ENCODE results near the gene ZCCHC8.
A peak's percentile ranks its signal among the peaks of the same experiment; 100 is the strongest.
"Not testable (repeated sequence)": the region's sequence is repeated elsewhere in the genome, so short reads cannot be mapped to it uniquely, and the experiment has no call there.

The ZCCHC8 gene

DNA sequence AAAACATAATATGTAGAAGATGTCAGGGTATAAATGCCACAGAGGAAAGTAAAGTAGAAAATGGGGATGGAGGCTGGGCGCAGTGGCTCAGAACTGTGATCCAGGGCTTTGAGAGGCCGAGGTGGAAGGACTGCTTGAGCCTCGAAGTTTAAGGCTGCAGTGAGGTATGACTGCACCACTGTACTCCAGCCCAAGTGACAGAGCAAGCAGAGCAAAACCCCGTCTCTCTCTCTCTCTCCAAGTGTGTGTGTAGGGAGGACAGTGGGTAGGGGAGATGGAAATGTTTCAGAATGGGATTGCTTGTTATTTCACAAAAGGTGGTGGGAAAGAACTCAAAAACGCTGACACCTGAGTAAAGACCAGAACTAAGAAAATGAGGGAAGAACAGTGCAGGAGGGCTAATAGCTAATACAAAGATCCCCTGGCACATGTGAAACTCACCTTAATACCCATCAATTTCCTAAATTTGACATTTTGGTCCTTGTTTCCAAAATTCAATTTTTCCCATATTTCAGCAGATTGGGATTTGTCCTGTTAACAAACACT is 5.7 kb upstream of the ZCCHC8 start:
- Histone ChIP-seq H3K36me3 (ENCODE audit: control insufficient read depth in 1 of 2, insufficient read depth in 2 of 2, low read length in 2 of 2) (peaks cover 62 to 85% of the 10 kb centered on the region in 2 donors), H3K4me3 (ENCODE audit: low read depth in 1 of 2, low read length in 2 of 2) (no peak overlapping the region), H3K4me1 (ENCODE audit: control insufficient read depth in 1 of 2, insufficient read depth in 2 of 2, low read length in 2 of 2) (peaks cover 0 to under 1% of the 10 kb centered on the region in 2 donors), H3K9me3 (ENCODE audit: control insufficient read depth in 1 of 2, low read length in 2 of 2) (no peaks in the 10 kb centered on the region), H3K27me3 (ENCODE audit: low read depth, low read length) (no peaks in the 10 kb centered on the region), H3K27ac (ENCODE audit: low read length) (no peak overlapping the region)

- no peaks in the 10 kb centered on the region for H3K9me3 ChIP-seq (ENCODE audit: control insufficient read depth in 1 of 2, low read length in 2 of 2)
- no peak overlapping the region for H3K27ac ChIP-seq (ENCODE audit: low read length)
- no peaks in the 10 kb centered on the region for H3K27me3 ChIP-seq (ENCODE audit: low read depth, low read length)
- H3K36me3 ChIP-seq (ENCODE audit: control insufficient read depth in 1 of 2, insufficient read depth in 2 of 2, low read length in 2 of 2): peaks cover 57 to 78% of the 10 kb centered on the region in 2 donors
- peaks cover 3 to 5% of the 10 kb centered on the region in 2 donors for H3K4me1 ChIP-seq (ENCODE audit: control insufficient read depth in 1 of 2, insufficient read depth in 2 of 2, low read length in 2 of 2)
- no peak overlapping the region for H3K4me3 ChIP-seq (ENCODE audit: low read depth in 1 of 2, low read length in 2 of 2)
Observed at GRCh38 chr12:122505419-122506051, 4.8 kb upstream of the ZCCHC8 start.

DNA sequence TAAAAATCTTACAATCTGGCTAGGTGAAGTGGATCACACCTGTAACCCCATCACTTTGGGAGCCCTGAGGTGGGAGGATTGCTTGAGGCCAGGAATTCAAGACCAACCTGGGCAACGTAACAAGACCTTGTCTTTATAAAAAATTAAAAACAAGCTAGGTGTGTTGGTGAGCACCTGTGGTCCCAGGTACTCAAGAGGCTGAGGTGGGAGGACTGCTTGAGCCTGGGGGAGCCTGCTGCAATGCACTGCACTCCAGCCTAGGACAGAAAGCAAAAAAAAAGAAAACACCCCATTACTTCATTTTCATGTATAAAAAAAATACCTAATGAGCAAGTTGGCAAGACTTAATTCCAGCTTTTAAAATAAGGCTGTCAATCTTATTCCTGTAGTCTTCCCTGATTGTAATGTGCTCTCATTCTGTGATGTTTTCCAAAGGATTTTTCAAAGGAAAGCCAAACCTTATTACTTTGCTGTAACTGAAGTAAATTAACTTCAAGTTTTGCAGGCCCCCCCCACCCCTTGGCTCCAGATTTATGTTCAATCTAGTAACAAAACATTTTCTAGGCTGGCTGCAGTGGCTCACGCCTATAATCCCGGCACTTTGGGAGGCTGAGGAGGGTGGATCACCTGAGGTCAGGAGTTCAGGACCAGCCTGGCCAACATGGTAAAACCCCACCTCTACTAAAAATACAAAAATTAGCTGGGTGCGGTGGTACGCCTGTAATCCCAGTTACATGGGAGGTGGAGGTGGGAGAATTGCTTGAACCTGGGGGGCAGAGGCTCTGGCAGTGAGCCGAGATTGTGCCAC is 3.3 kb upstream of the ZCCHC8 start:
- H3K27ac ChIP-seq (ENCODE audit: low read length): no peak overlapping the region
- no peaks in the 10 kb centered on the region for H3K9me3 ChIP-seq (ENCODE audit: control insufficient read depth in 1 of 2, low read length in 2 of 2)
- H3K4me1 ChIP-seq (ENCODE audit: control insufficient read depth in 1 of 2, insufficient read depth in 2 of 2, low read length in 2 of 2): peaks cover 3 to 12% of the 10 kb centered on the region in 2 donors
- H3K36me3 ChIP-seq (ENCODE audit: control insufficient read depth in 1 of 2, insufficient read depth in 2 of 2, low read length in 2 of 2): peaks cover 48 to 66% of the 10 kb centered on the region in 2 donors
- no peaks in the 10 kb centered on the region for H3K27me3 ChIP-seq (ENCODE audit: low read depth, low read length)
- H3K4me3 ChIP-seq (ENCODE audit: low read depth in 1 of 2, low read length in 2 of 2): no peak overlapping the region

DNA sequence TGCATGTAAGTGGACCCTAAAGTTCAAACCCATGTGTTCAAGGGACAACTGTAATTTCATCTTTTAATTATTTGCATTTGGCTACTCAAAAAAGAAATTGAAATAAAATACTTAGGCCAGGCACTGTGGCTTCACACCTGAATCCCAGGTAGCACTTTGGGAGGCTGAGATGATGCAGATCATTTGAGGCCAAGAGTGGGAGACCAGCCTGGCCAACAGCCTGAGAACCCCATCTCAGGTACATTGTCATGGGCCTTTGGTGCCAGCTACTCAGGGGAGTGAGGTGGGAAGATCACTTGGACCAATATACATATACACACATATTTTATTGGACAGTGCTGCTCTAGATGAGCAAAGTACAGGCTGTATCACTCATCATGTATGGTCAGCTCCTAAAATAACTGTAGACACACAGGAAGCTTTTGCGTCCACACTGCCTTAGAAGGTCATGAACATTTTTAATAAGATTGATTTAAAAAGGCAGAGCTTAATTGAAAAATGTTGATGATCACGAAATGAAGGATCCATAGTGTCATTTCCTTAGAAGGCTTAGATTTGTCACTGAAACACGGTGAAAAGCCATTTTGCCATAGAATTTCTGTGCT is 2.5 kb upstream of the ZCCHC8 start:
- H3K27me3 ChIP-seq (ENCODE audit: low read depth, low read length): no peaks in the 10 kb centered on the region
- H3K27ac ChIP-seq (ENCODE audit: low read length): no peak overlapping the region
- no peak overlapping the region for H3K4me3 ChIP-seq (ENCODE audit: low read depth in 1 of 2, low read length in 2 of 2)
- H3K9me3 ChIP-seq (ENCODE audit: control insufficient read depth in 1 of 2, low read length in 2 of 2): no peaks in the 10 kb centered on the region
- H3K4me1 ChIP-seq (ENCODE audit: control insufficient read depth in 1 of 2, insufficient read depth in 2 of 2, low read length in 2 of 2): peaks cover 3 to 19% of the 10 kb centered on the region in 2 donors
- H3K36me3 ChIP-seq (ENCODE audit: control insufficient read depth in 1 of 2, insufficient read depth in 2 of 2, low read length in 2 of 2): peaks cover 41 to 58% of the 10 kb centered on the region in 2 donors

GRCh38 chr12:122501489-122501989 is 807 bp upstream of the ZCCHC8 start:
- peak overlapping the region; percentile 81 to 98 for H3K4me3 ChIP-seq (ENCODE audit: low read depth in 1 of 2, low read length in 2 of 2)
- H3K9me3 ChIP-seq (ENCODE audit: control insufficient read depth in 1 of 2, low read length in 2 of 2): no peaks in the 10 kb centered on the region
- no peaks in the 10 kb centered on the region for H3K27me3 ChIP-seq (ENCODE audit: low read depth, low read length)
- H3K4me1 ChIP-seq (ENCODE audit: control insufficient read depth in 1 of 2, insufficient read depth in 2 of 2, low read length in 2 of 2): peaks cover 3 to 21% of the 10 kb centered on the region in 2 donors
- H3K27ac ChIP-seq (ENCODE audit: low read length): peak overlapping the region; percentile 95
- H3K36me3 ChIP-seq (ENCODE audit: control insufficient read depth in 1 of 2, insufficient read depth in 2 of 2, low read length in 2 of 2): peaks cover 27 to 42% of the 10 kb centered on the region in 2 donors

DNA sequence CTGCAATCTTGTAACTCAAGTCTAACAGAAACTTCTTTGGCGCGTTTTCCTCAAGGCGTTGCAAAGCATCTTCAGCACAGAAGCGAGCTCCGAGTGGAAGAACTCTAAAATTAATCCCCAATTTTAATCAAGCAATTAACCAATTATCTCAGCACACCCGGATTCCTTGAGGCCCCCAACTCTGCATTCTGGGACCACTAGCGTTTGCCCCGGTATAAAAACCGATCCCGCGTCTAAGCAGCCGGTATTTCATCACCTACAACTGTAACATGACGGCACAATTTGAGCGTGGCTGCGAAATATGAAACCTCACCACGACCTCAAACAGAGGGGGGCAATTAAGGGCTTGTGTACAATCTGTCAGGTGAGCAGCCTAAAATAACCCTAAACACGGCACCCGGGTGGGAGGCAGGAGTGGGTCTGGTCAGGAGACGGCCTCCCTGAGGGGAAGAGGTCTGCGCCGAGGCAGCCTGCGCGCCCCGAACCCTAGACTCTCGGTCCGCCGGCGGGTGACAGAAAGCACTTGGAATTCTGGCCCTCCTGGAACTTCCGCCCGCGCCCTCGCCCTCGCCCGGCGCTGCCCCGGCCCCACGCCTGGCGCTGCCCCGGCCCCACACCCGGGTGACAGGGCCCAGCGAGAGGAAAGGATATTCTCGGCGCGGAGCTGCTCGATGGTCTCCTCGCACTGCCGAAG is 594 bp downstream of the ZCCHC8 start:
- peak overlapping the region; percentile 81 to 98 for H3K4me3 ChIP-seq (ENCODE audit: low read depth in 1 of 2, low read length in 2 of 2)
- no peaks in the 10 kb centered on the region for H3K9me3 ChIP-seq (ENCODE audit: control insufficient read depth in 1 of 2, low read length in 2 of 2)
- H3K4me1 ChIP-seq (ENCODE audit: control insufficient read depth in 1 of 2, insufficient read depth in 2 of 2, low read length in 2 of 2): peaks cover 3 to 21% of the 10 kb centered on the region in 2 donors
- H3K27ac ChIP-seq (ENCODE audit: low read length): peak overlapping the region; percentile 95
- H3K36me3 ChIP-seq (ENCODE audit: control insufficient read depth in 1 of 2, insufficient read depth in 2 of 2, low read length in 2 of 2): peaks cover 15 to 28% of the 10 kb centered on the region in 2 donors
- no peaks in the 10 kb centered on the region for H3K27me3 ChIP-seq (ENCODE audit: low read depth, low read length)

DNA sequence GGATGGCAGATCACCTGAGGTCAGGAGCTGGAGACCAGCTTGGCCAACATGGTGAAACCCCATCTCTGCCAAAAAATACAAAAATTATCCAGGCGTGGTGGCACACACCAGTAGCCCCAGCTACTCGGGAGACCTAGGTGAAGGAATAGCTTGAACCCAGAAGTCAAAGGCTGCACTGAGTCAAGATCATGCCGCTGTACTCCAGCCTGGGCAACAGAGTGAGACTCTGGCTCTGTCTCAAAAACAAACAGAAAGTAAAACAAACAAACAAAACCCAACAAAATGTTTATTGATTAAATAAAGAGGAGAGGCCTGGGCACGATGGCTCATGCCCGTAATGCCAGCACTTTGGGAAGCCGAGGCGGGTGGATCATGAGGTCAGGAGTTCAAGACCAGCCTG is 5.5 kb downstream of the ZCCHC8 start:
- H3K27ac ChIP-seq (ENCODE audit: low read length): no peak overlapping the region
- no peaks in the 10 kb centered on the region for H3K9me3 ChIP-seq (ENCODE audit: control insufficient read depth in 1 of 2, low read length in 2 of 2)
- peaks cover 15 to 20% of the 10 kb centered on the region in 2 donors for H3K36me3 ChIP-seq (ENCODE audit: control insufficient read depth in 1 of 2, insufficient read depth in 2 of 2, low read length in 2 of 2)
- H3K27me3 ChIP-seq (ENCODE audit: low read depth, low read length): no peaks in the 10 kb centered on the region
- H3K4me3 ChIP-seq (ENCODE audit: low read depth in 1 of 2, low read length in 2 of 2): no peak overlapping the region
- peaks cover 0 to 17% of the 10 kb centered on the region in 2 donors for H3K4me1 ChIP-seq (ENCODE audit: control insufficient read depth in 1 of 2, insufficient read depth in 2 of 2, low read length in 2 of 2)

GRCh38 chr12:122493222-122493621 is 7.5 kb downstream of the ZCCHC8 start:
- H3K36me3 ChIP-seq (ENCODE audit: control insufficient read depth in 1 of 2, insufficient read depth in 2 of 2, low read length in 2 of 2): peaks cover 29 to 31% of the 10 kb centered on the region in 2 donors
- not testable (repeated sequence) for H3K4me1 ChIP-seq (ENCODE audit: control insufficient read depth in 1 of 2, insufficient read depth in 2 of 2, low read length in 2 of 2); H3K4me3 ChIP-seq (ENCODE audit: low read depth in 1 of 2, low read length in 2 of 2); H3K27me3 ChIP-seq (ENCODE audit: low read depth, low read length); H3K9me3 ChIP-seq (ENCODE audit: control insufficient read depth in 1 of 2, low read length in 2 of 2); H3K27ac ChIP-seq (ENCODE audit: low read length)

GRCh38 chr12:122491991-122492390 is 8.7 kb downstream of the ZCCHC8 start:
- Histone ChIP-seq H3K27me3 (ENCODE audit: low read depth, low read length) (no peaks in the 10 kb centered on the region), H3K9me3 (ENCODE audit: control insufficient read depth in 1 of 2, low read length in 2 of 2) (no peaks in the 10 kb centered on the region), H3K4me1 (ENCODE audit: control insufficient read depth in 1 of 2, insufficient read depth in 2 of 2, low read length in 2 of 2) (no peaks in the 10 kb centered on the region), H3K4me3 (ENCODE audit: low read depth in 1 of 2, low read length in 2 of 2) (no peak overlapping the region), H3K36me3 (ENCODE audit: control insufficient read depth in 1 of 2, insufficient read depth in 2 of 2, low read length in 2 of 2) (peaks cover 36 to 42% of the 10 kb centered on the region in 2 donors), H3K27ac (ENCODE audit: low read length) (no peak overlapping the region)

- Histone ChIP-seq H3K9me3 (ENCODE audit: control insufficient read depth in 1 of 2, low read length in 2 of 2) (no peaks in the 10 kb centered on the region), H3K36me3 (ENCODE audit: control insufficient read depth in 1 of 2, insufficient read depth in 2 of 2, low read length in 2 of 2) (peaks cover 44 to 51% of the 10 kb centered on the region in 2 donors), H3K4me3 (ENCODE audit: low read depth in 1 of 2, low read length in 2 of 2) (no peak overlapping the region), H3K27ac (ENCODE audit: low read length) (no peak overlapping the region), H3K27me3 (ENCODE audit: low read depth, low read length) (no peaks in the 10 kb centered on the region), H3K4me1 (ENCODE audit: control insufficient read depth in 1 of 2, insufficient read depth in 2 of 2, low read length in 2 of 2) (no peaks in the 10 kb centered on the region)
Observed at GRCh38 chr12:122489038-122489437, 11.7 kb downstream of the ZCCHC8 start.
